ENCODE data around the gene PIK3CA.

- no peak for TF ChIP-seq POLR2AphosphoS5 (IDR thresholded peaks at IDR 0.05; ENCODE audit: borderline replicate concordance, low read depth, low read length)
- TF ChIP-seq EZH2 (IDR thresholded peaks at IDR 0.05), result no peak
Measured at GRCh38 chr3:179269152-179269707, 121.1 kb downstream of the PIK3CA start.
